SK-N-SH (cell line): ENCODE measurements around the gene SETD3. TPM values are rescaled to one million over a fixed set of nuclear protein-coding genes. Genes with fewer than 3 reads are reported as not detected.

ENCODE experiments used
- CTCF ChIA-PET: fragments of 300-600, 350-600 bp; formaldehyde crosslinking; extraction: SDS; loops from one replicate; lab custom pipeline; 2021; lab: Yijun Ruan, JAX
- POLR2A ChIA-PET: fragments of 350-600 bp; sonication (Branson Sonifier 250); formaldehyde crosslinking; extraction: SDS; loops from one replicate; lab custom pipeline; 2020; ENCODE audit warnings: antibody characterized with exemption, inconsistent platforms; lab: Yijun Ruan, JAX
- DNase-seq: peaks from one replicate; pipeline ENCODE4 v3.0.0; 2012
- H2AFZ ChIP-seq: fragments of 200-600 bp; sonication (generic); 2 replicates; pipeline ENCODE4 v1.8.1; 2016; ENCODE audit warnings: antibody characterized with exemption, mild to moderate bottlenecking, low read depth
- H3F3A ChIP-seq: fragments of 200-600 bp; sonication (generic); replicated peaks from 2 replicates; pipeline ENCODE3; 2016; ENCODE audit warnings: antibody characterized with exemption, mild to moderate bottlenecking; ENCODE audit not compliant: insufficient read depth
- H3K27ac ChIP-seq, 2 experiments: fragments of 200-500 bp in 1 of 2; fragments of 200-600 bp in 1 of 2; sonication (Bioruptor generic) in 1 of 2; sonication (generic), shearing (Covaris generic) in 1 of 2; 2 replicates each; pipeline versions ENCODE4 v1.5.1 to v1.6.1; 2014 to 2016; ENCODE audit warnings: low read depth in 2 of 2, inconsistent platforms in 1 of 2, low read length in 1 of 2, mild to moderate bottlenecking in 1 of 2, mixed read lengths in 1 of 2
- H3K27me3 ChIP-seq: fragments of 200-600 bp; sonication (generic), shearing (Covaris generic); 2 replicates; pipeline ENCODE4 v1.6.1; 2016; ENCODE audit warnings: mixed run types; ENCODE audit not compliant: insufficient read depth
- H3K36me3 ChIP-seq, 2 experiments: fragments of 200-500 bp in 1 of 2; fragments of 200-600 bp in 1 of 2; sonication (Bioruptor generic) in 1 of 2; sonication (generic) in 1 of 2; replicated peaks in 1 of 2; 2 replicates each; pipeline versions ENCODE3 to v1.5.1; 2014 to 2016; ENCODE audit warnings: low read length in 1 of 2, mild to moderate bottlenecking in 1 of 2; ENCODE audit not compliant: insufficient read depth in 2 of 2, control insufficient read depth in 1 of 2
- H3K4me1 ChIP-seq, 2 experiments: fragments of 200-500 bp in 1 of 2; fragments of 200-600 bp in 1 of 2; sonication (Bioruptor generic) in 1 of 2; sonication (generic), shearing (Covaris generic) in 1 of 2; 2 replicates each; pipeline versions ENCODE4 v1.5.1 to v1.6.1; 2014 to 2016; ENCODE audit warnings: low read depth in 1 of 2, low read length in 1 of 2, mixed run types in 1 of 2; ENCODE audit not compliant: insufficient read depth in 2 of 2, control insufficient read depth in 1 of 2
- H3K4me2 ChIP-seq: fragments of 200-600 bp; sonication (generic), shearing (Covaris generic); 2 replicates; pipeline ENCODE4 v1.6.1; 2017; ENCODE audit warnings: mixed run types
- H3K4me3 ChIP-seq, 2 experiments: fragments of 200-500 bp in 1 of 2; fragments of 200-600 bp in 1 of 2; sonication (Bioruptor generic) in 1 of 2; sonication (generic), shearing (Covaris generic) in 1 of 2; 2 replicates each; pipeline versions ENCODE4 v1.5.1 to v1.8.1; 2014 to 2016; ENCODE audit warnings: low read depth in 2 of 2, inconsistent platforms in 1 of 2, low read length in 1 of 2, mild to moderate bottlenecking in 1 of 2, mixed read lengths in 1 of 2, moderate library complexity in 1 of 2
- H3K79me2 ChIP-seq: fragments of 200-600 bp; sonication (generic); 2 replicates; pipeline ENCODE4 v1.8.1; 2017; ENCODE audit warnings: mild to moderate bottlenecking; ENCODE audit not compliant: insufficient read depth
- H3K9ac ChIP-seq: fragments of 200-600 bp; sonication (generic); 2 replicates; pipeline ENCODE4 v1.6.1; 2017; ENCODE audit warnings: mixed run types
- H3K9me2 ChIP-seq: fragments of 200-600 bp; sonication (generic); 2 replicates; pipeline ENCODE4 v1.6.1; 2017; ENCODE audit warnings: mixed run types
- H3K9me3 ChIP-seq: fragments of 200-600 bp; sonication (generic); 2 replicates; pipeline ENCODE4 v1.6.1; 2017; ENCODE audit warnings: mixed run types, mild to moderate bottlenecking, moderate library complexity
- H4K20me1 ChIP-seq: fragments of 200-600 bp; sonication (generic); 2 replicates; pipeline ENCODE4 v1.6.1; 2017; ENCODE audit warnings: mild to moderate bottlenecking, mixed run types; ENCODE audit not compliant: insufficient read depth
- CHD2 ChIP-seq: fragments of 150-350 bp; IDR thresholded peaks from 2 replicates; pipeline ENCODE4 v1.6.1; 2018; ENCODE audit warnings: low read length; ENCODE audit not compliant: partially characterized antibody
- EP300 ChIP-seq, 2 experiments: IDR thresholded peaks; 2 replicates each; pipeline versions ENCODE4 v1.4.0 to v1.6.1; 2012; ENCODE audit warnings: borderline replicate concordance in 1 of 2, low read depth in 1 of 2, low read length in 1 of 2
- FOSL2 ChIP-seq: IDR thresholded peaks from 2 replicates; pipeline ENCODE4 v1.4.0; 2012; ENCODE audit warnings: low read depth, mild to moderate bottlenecking, moderate library complexity, borderline replicate concordance
- FOXJ3 ChIP-seq: sonication (generic); formaldehyde crosslinking; IDR thresholded peaks from 2 replicates; pipeline ENCODE4 v1.5.1; 2020; ENCODE audit warnings: mild to moderate bottlenecking, missing genetic modification reagents
- FOXM1 ChIP-seq: IDR thresholded peaks from 2 replicates; pipeline ENCODE4 v1.4.0; 2012; ENCODE audit warnings: low read depth, mild to moderate bottlenecking
- JUND ChIP-seq: IDR thresholded peaks from 2 replicates; pipeline ENCODE4 v1.4.0; 2012
- MAX ChIP-seq: IDR thresholded peaks from 2 replicates; pipeline ENCODE4 v1.4.0; 2012; ENCODE audit warnings: low read depth
- NRF1 ChIP-seq: IDR thresholded peaks from 2 replicates; pipeline ENCODE4 v1.6.1; 2012; ENCODE audit warnings: low read depth, mild to moderate bottlenecking, low read length
- RCOR1 ChIP-seq: fragments of 150-350 bp; IDR thresholded peaks from 2 replicates; pipeline ENCODE4 v1.6.1; 2017; ENCODE audit warnings: antibody characterized with exemption, low read length
- REST ChIP-seq: IDR thresholded peaks from 2 replicates; pipeline ENCODE4 v1.6.1; 2012; ENCODE audit warnings: mild to moderate bottlenecking, low read depth, low read length, moderate library complexity
- RFX5 ChIP-seq: IDR thresholded peaks from 2 replicates; pipeline ENCODE4 v1.6.1; 2012; ENCODE audit warnings: mild to moderate bottlenecking, improper control_type of control experiment, low read length
- SIN3A ChIP-seq: IDR thresholded peaks from 2 replicates; pipeline ENCODE4 v1.6.1; 2012; ENCODE audit warnings: low read depth, mild to moderate bottlenecking, low read length, moderate library complexity, borderline replicate concordance
- SMC3 ChIP-seq: IDR thresholded peaks from 2 replicates; pipeline ENCODE4 v1.6.1; 2012; ENCODE audit warnings: low read depth, low read length, improper control_type of control experiment
- TCF12 ChIP-seq: IDR thresholded peaks from 2 replicates; pipeline ENCODE4 v1.4.0; 2012
- TEAD4 ChIP-seq: IDR thresholded peaks from 2 replicates; pipeline ENCODE4 v1.4.0; 2012; ENCODE audit warnings: mild to moderate bottlenecking, borderline replicate concordance; ENCODE audit not compliant: insufficient read depth
- USF1 ChIP-seq: IDR thresholded peaks from 2 replicates; pipeline ENCODE4 v1.4.0; 2012; ENCODE audit warnings: low read depth, borderline replicate concordance
- USF2 ChIP-seq: fragments of 150-350 bp; IDR thresholded peaks from 2 replicates; pipeline ENCODE4 v1.6.1; 2017; ENCODE audit warnings: antibody characterized with exemption, low read length, low read depth, borderline replicate concordance
- YY1 ChIP-seq: IDR thresholded peaks from 2 replicates; pipeline ENCODE4 v1.4.0; 2012; ENCODE audit warnings: low read depth, mild to moderate bottlenecking
- WGBS: methylation state at CpG from one replicate; pipeline ENCODE4 v1.1.6; 2017; ENCODE audit warnings: low lambda C conversion rate; 5-methylcytosine and 5-hydroxymethylcytosine counted together
- polyA plus RNA-seq, 3 experiments: library from polyadenylated mRNA; depleted of rRNA; stranded (reverse); fragments of >200 nt; gene quantifications; 2 replicates each; pipeline ENCODE4 v1.2.3, GENCODE V29; 2012

SETD3 gene
- polyA plus RNA-seq, 1 of the 3 experiments (the other 2 are of a cell fraction) = 19.1 TPM

- Histone ChIP-seq H3K79me2 (no peaks in the 10 kb centered on the region), H3K9me2 (no peaks in the 10 kb centered on the region), H2AFZ (no peak overlapping the region), H3K27ac (no peak overlapping the region), H3K9ac (no peak overlapping the region), H3F3A (no peaks in the 10 kb centered on the region), H3K36me3 (peaks cover 0 to 14% of the 10 kb centered on the region in 2 experiments), H3K4me1 (no peaks in the 10 kb centered on the region), H3K27me3 (no peaks in the 10 kb centered on the region), H3K4me2 (no peak overlapping the region), H3K9me3 (no peaks in the 10 kb centered on the region), H4K20me1 (no peaks in the 10 kb centered on the region), H3K4me3 (no peak overlapping the region)
- ChIA-PET POLR2A (no interaction called here), CTCF (interaction anchor here (0.8 to 1.5 kb wide), 2 partner anchors 13 to 45 kb away, joined by 3 read pairs; no protein-coding TSS in a partner anchor)
- DNase-seq = no peak
- no peak for TF ChIP-seq SMC3
- no peak for TF ChIP-seq TCF12
- TF ChIP-seq USF1 = no peak
- no peak for TF ChIP-seq NRF1
- TF ChIP-seq JUND = no peak
- TF ChIP-seq RFX5 = no peak
- TF ChIP-seq SIN3A = no peak
- no peak for TF ChIP-seq MAX
- no peak for TF ChIP-seq USF2
- TF ChIP-seq FOSL2 = no peak
- TF ChIP-seq REST = no peak
- no peak for TF ChIP-seq FOXJ3 (CRISPR knock-in tag)
- TF ChIP-seq TEAD4 = no peak
- no peak for TF ChIP-seq CHD2
- no peak for TF ChIP-seq EP300 (IDR thresholded peaks at IDR 0.05; ENCODE audit: borderline replicate concordance in 1 of 2, low read depth in 1 of 2, low read length in 1 of 2)
- no peak for TF ChIP-seq FOXM1
- no peak for TF ChIP-seq YY1
- TF ChIP-seq RCOR1 = no peak
- 58% methylated on average over 3 of the region's 3 CpGs for WGBS
Measured at GRCh38 chr14:99437706-99438105, 43.0 kb downstream of the SETD3 start.
